ENCODE data around the gene MID2.
"Not testable (repeated sequence)": the region's sequence is repeated elsewhere in the genome, so short reads cannot be mapped to it uniquely, and the experiment has no call there.

The MID2 gene, protein sequence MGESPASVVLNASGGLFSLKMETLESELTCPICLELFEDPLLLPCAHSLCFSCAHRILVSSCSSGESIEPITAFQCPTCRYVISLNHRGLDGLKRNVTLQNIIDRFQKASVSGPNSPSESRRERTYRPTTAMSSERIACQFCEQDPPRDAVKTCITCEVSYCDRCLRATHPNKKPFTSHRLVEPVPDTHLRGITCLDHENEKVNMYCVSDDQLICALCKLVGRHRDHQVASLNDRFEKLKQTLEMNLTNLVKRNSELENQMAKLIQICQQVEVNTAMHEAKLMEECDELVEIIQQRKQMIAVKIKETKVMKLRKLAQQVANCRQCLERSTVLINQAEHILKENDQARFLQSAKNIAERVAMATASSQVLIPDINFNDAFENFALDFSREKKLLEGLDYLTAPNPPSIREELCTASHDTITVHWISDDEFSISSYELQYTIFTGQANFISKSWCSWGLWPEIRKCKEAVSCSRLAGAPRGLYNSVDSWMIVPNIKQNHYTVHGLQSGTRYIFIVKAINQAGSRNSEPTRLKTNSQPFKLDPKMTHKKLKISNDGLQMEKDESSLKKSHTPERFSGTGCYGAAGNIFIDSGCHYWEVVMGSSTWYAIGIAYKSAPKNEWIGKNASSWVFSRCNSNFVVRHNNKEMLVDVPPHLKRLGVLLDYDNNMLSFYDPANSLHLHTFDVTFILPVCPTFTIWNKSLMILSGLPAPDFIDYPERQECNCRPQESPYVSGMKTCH

DNA sequence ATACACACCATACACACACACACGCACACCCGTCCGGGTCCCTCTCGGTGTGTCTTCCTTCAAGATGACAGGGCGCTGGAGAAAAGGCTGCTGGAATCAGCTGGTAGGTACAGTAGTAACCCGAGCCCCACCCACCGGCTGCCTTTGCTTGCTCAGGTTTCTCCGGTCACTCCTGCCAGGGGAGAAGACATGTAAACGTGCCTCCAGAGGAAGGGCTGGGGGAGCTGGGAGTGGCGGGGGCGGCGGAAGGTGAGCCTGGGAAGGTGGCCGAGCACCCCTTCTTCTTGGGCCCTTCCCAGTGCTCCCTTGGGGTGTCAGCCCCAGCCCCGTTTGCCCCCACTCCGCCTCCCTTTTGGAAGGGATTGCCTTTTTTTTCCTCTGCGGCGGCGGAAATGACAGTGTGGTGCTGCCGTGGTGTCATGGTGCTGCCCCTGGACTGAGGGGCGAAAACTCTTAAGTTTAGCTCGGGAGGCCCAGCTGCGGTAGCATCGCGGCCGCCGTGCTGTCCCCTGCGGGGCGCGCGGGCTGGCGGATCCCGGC lies at the start of gene MID2:
Gene MID2 (plus strand): TSS at position 169 of the 540 bp plus-strand sequence. CDS start 561 bp downstream, outside the sequence.
- DNase-seq, result peak; percentile 31 to 39

DNA sequence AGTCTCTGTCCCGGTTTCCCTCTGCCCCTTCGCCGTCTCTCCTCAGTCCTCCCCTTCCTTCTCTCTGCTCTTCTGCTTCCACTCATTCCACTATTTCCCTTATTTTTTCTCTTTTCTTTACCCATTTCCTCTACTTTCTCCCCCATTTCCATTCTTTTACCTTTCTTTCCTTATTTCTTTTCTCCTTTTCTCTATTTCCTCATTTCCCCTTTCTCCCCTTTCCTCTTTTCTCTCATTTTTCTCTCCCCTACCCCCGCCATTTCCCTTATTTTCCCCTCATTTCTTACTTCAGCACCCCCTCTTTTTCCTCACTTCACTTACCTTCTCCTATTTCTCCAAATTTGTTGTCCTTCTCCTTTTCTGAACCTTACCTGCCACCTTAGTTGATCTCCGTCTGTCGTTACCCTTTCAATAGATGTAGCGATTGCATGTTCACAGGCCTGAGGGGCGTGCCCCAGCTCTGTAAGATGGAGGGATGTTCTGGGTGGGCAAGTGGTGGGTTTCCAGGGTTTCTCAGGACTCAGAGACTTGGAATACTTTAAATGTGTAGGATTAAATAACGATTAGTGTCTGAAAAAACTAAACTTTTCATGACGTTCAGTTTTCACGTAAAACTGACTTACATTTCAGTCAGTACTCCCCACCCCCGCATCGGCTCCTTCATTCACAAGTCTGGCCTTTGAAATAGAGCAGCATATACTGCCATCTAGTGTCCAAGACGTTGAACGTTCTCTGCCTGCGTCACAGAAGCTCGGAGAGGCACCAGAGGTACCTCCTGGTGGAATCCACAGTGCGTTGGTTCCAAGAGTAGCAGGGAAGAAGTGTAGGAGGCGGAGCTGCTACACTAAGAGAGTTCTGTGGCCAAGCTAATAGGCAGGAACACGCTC lies 48.8 kb upstream of the MID2 start:
- peak; percentile 59 to 77 for DNase-seq

DNA sequence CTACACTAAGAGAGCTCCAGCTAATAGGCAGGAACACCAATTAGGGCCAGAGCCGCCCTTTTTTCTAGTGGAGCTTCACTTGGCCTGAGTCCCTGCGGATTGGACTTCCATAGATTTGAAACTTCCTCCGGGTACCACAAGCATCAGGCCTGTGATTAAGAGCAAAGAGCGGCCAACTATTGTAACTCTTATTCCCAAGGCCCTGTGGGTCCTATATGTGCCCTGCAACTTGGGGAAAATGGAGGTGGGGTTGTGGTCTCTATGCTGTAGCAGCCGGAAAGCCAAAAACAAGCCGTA lies 48.2 kb upstream of the MID2 start, which contains the start of gene NCBP2L:
Gene NCBP2L (plus strand): TSS at position 198 of the 297 bp plus-strand sequence. CDS start 16,488 bp downstream, outside the sequence.
- DNase-seq, result no peak

DNA sequence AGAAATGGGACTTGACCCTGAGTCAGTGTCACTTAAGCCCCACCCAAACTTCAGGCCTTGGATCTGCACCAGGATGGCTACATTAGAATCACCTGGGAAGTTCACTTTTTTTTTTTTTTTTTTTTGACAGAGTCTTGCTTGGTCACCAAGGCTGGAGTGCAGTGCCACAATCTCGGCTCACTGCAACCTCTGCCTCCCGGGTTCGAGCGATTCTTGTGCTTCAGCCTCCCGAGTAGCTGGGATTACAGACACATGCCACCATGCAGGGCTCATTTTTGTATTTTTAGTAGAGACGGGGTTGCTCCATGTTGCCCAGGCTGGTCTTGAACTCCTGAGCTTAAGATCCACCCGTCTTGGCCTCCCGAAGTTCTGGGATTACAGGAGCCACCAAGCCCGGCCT lies 45.1 kb upstream of the MID2 start:
- DNase-seq, result no peak

DNA sequence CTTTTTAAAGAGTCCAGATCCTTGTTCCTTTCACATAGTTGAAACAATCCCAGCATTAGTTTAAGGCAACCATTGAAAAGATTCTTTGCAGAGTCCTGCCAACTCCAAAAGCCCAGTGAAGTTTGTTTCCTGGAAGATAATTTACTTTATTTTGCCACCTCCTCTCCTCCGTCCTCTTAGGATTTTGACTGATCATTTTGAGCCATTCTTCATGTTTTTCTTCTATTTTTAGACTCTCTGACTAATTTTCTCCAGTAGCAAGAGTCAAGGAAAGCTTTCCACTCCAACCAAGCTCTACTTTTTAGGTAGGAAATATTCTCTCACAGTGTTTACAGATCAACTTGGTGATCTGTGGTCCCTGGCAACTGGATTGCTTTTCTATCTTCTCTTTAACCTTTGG lies 37.8 kb upstream of the MID2 start:
- no peak for DNase-seq

DNA sequence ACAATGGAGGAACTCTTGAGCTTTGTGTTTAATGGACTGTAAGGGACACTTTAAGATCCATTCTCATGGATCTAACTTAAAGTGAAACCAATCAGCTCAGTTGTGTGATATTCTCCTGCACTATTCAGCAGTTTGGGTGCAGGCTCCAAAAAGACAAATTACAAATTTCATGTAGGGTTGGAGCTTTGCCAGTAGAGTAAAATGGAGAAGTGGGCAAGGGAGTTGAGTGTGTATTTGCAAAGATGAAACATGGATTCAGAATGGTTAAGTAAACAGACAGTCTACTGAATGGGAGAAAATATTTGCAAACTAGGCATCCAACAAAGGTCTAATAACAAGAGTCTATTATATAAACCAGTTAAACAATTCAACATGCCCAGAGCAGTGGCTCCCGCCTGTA lies 21.2 kb upstream of the MID2 start:
- DNase-seq, result no peak

DNA sequence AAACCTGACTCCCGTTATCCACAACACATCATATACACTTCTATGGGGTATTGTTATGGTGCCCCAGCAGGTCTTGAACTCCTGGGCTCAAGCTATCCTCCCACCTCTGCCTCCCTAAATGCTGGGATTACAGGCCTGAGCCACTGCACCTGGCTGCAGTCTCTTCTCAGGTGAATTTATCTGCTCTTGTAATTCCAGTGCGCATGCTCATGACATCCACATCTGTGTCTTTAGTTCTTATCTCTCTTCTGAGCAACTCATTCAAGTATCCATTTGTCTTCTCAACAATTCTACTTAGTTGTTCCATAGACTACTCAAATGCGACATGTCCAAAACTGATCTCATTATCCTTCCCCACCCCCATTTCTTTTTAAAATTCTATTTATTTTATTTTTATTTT lies 20.5 kb upstream of the MID2 start:
- DNase-seq, result no peak

DNA sequence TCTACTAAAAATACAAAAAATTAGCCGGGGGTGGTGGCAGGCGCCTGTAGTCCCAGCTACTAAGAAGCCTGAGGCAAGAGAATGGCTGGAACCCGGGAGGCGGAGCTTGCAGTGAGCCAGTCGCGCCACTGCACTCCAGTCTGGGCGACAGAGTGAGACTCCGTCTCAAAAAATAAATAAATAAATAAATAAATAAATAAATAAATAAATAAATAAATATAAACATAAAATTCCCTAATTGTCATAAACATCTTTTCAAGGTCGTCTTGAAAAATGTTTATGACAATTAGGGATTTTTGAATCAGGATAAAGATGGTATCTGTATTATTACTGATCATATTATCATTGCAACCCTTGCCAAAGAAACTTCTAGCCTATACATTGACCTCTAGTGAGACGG lies 15.6 kb upstream of the MID2 start:
- DNase-seq, result not testable (repeated sequence)

DNA sequence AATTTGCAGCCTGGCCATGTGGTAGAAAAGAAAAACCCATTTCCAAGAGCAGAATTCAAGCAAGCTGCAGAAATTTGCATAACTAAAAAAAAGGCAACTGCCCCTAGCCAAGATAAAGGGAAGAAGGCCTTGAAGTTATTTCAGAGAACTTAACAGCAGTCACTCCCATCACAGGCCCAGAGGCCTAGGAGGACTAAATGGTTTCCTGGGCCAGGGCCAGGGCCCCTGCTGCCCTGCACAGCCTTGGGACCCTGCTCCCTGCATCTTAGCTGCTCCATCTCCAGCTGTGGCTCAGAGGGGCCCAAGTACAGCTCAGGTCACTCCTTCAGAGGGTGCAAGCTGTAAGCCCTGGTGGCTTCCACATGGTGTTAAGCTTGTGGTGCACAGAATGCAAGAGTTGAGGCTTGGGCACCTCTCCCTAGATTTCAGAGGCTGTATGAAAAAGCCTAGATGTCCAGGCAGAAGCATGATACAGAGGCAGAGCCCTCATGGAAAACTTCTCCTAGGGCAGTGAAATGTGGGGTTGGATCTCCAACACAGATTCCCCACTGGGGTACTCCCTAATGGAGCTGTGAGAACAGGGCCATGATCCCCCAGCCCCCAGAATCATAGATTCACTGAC lies 6.7 kb upstream of the MID2 start:
- no peak for DNase-seq

DNA sequence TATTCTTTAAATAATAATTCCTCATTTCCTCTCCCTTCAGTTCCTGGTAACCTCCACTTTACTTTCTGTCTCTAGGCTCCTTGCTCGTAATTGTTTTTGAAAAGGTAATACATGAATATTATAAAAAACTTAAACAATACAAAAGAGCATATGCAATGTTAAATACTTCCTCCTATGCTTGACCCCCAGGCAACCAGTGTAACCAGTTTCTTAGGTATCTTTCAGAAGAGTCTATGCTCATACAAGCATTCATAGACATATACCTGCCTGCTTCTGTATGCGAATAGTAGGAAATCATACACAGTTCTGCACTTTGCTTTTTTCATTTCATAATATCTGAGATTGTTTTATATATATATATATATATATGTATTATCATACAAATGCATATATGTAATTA lies 2.6 kb upstream of the MID2 start:
- DNase-seq, result no peak

DNA sequence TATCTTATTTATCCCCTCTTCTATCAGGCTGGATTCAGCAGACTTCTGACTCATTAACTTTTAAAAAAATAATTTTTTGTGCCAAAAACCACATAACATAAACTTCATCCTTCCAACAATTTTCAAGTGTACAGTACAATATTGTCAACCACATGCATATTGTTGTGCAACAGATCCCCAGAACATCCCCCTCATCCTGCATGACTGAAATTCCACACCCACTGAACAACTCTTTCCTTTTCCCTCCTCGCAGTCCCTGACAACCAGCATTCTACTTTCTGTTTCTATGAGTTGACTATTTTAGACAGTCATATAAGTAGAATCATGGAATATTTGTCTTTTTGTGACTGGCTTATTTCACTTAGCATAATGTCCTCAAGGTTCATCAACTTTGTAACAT lies 2.2 kb upstream of the MID2 start:
- no peak for DNase-seq

DNA sequence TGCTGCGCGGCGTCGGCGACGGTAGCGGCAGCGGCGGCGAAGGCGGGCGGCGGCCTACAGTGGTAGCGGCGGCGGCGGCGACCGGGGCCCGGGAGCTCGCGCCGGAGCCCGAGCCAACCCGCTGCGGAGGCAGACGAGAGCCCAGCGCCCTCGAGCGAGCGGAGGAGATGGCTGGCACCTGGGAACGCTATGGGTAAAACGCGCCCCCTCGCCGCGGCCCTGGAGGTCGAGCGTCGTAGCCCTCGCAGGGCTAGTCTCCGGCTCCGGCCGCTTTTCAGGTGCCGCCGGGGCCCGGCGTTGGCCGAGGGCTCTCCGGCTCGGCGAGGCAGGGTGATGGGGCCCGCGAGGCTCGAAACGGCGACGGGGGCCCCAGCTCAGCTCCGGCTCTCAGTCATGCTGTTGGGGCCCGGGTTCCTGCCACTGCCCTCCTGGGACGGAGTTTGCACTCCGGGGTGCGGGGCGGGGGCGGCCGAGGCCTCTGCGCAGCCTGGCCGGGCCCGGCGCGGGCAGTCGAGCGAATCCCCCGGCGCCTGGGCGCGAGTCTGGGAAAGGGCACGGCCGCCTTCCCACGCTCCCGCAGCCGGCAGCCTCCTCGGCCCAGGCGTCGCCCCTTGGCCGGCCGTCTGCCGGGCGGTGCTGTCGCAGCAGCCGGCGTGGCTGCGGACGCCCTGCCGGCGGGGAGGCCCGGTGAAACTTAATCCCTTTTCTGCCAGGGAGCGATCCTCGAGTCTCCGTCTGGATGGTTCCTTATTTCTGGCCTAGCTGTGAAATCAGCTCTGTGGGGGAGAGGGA lies 768 bp downstream of the MID2 start:
- peak; percentile 22 to 25 for DNase-seq

DNA sequence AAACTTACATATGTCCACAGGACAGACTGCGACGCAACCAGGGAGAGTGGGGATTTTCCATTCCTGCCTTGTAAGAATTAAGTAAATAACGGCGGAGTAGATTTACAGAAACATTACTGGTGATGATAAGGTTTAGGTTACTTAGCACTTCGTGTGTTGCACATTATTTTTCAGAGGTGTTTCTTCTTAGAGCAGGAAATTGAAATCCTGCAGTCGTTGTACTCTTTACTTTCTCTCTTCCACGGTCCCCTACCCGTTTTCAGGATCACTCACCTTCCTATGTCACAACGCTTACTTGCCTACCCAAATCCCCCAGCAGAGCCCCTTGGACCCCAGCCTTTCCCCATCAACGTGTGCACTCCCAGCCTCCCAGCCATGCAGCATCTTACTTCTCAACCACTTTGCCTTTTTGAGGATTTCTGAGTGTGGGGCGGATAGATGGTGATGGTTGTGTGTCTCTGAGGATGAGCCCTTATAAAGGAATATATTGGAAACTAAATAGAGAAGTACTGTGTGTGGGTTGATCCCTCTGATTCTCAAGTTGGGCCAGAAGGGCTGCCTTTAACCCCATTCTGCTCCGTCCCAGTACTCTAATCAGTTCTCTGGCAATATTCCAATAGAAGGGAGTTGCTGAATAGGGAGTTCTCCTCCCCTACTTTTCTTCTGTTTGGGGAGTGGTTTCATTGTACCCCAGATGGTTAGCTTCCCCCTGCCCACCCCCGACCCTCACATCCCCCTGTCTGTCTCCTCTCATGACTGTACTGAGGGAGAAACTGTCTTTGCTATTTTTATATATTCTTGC lies 1.6 kb downstream of the MID2 start:
- DNase-seq, result no peak

DNA sequence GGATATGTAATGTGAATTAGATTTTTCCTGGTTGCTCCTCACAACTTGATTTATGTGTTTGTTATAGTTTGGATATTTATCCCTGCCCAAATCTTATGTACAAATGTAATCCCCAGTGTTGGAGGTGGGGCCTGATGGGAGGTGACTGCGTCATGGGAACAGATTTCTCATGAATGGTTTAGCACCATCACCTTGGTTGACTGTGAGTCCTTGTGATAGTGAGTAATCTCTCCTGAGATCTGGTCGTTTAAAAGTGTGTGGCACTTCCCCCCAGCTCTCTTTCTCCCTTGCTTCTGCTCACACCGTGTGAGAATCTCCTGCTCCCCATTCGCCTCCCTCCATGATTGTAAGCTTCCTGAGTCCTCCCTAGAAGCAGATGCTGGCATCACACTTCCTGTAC lies 2.2 kb downstream of the MID2 start:
- DNase-seq, result no peak

DNA sequence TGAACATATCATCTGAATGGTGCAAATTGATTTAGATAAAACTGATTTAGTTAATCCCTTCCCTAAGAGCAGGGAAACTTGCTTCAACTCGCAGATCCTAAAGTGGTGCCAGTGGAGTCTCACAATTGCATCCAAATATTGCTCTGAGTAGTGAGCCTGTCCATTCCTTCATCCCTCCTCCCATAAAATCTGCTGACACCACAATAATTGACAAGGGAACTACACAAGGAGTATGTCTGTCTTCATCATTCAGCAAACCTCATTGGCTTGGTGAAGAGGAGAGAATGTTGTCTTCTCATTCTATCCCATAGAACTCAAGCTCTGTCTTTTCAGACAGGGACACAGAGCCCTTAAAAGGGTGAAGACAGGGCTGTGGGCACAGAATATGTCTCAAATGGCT lies 4.2 kb downstream of the MID2 start:
- DNase-seq, result no peak

DNA sequence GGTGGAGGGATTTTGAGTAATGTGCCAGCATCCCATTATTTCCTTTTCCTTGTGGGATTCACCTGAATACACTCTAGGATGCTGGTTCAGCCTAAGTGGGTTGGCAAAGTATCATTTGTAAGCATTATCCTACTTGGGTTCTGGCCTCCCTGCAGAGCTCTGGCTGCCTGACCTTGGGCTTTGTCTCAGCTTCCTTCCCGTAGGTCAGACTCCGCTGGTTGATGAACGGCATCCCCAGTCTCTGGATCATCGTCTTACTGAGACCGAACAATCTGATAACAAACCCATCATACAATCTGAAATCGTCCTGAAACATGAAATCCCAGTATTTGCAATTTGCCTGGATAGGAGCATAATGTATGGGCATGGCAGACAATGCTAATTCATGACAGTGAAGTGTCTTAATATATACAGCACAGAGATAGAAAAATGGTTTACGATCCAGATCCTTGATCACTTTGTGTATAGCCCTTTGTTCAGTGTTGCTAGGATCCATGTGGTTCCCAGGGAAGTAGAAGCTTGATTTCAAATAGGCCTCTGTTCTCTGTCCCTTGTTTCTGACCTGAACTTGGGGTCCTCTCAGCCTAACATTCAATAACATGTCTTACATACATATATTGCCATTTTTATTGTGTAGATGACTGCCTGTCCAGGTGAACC lies 5.5 kb downstream of the MID2 start:
- DNase-seq, result no peak

DNA sequence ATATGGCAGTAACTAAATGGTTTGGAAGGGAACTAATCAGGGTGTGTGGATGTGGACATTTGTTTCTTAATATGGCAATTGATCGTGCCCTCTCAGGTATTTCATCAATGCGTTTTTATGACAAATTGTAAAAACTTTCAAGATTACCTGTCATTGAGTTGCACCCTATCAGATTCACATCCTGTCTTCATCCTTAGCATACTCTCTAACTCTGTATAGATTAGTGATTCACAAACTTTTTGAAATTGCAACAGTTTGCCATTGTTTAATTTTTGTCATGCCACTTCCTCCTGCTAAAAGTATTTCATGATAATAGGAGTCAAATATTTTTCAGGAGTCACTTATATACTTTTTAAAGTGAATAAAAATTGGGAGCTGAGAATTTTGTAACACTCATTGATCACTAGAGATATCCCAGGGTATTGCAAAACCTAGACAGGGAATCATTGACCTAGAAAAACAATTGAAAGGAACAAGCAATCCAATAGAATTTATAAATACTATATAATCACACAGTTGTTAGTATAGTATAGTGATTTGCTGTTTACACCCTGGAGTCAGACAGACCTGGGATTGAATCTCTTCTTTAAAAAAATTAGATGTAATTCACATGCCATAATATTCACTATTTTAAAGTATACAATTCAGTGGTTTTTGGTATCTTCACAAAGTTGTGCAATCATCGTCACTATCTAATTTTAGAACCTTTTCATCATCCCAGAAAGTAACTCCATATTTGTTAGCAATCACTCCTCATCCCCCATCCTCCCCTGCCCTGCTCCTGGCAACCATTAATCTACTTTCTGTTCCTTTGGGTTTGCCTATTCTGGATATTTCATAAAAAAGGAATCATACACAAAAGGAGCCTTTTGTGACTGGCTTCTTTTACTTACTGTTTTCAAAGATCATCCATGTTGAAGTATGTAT lies 8.9 kb downstream of the MID2 start:
- no peak for DNase-seq

DNA sequence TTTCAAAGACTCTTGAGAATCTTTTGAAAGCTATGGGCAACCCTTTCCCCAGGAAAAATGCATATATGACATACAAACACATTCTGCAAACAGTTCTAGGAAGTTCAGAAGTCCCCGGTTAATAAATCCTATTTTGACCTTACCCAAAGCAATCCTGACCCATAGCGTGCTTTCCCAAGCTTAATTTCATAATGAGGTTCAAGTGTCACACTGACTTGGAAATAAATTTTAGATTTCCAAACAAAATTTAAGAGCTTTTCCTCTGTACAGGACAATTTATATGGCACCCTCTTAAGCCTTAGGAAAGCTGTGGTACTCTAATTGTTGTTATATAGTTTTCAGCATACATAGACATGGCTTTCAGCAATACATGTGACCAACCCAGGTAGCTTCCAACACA lies 11.3 kb downstream of the MID2 start:
- no peak for DNase-seq

DNA sequence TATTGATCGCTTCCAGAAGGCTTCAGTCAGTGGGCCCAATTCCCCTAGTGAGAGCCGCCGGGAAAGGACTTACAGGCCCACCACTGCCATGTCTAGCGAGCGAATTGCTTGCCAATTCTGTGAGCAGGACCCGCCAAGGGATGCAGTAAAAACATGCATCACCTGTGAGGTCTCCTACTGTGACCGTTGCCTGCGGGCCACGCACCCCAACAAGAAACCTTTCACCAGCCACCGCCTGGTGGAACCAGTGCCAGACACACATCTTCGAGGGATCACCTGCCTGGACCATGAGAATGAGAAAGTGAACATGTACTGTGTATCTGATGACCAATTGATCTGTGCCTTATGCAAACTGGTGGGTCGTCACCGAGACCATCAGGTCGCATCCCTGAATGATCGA lies 15.3 kb downstream of the MID2 start:
- no peak for DNase-seq
